Measurements from ENCODE around the gene ADARB1. TPM values are rescaled to one million over a fixed set of nuclear protein-coding genes. Genes with fewer than 3 reads are reported as not detected.

Gene ADARB1
- total RNA-seq, 1 experiment from 2014 or later = 12.1 TPM

DNA sequence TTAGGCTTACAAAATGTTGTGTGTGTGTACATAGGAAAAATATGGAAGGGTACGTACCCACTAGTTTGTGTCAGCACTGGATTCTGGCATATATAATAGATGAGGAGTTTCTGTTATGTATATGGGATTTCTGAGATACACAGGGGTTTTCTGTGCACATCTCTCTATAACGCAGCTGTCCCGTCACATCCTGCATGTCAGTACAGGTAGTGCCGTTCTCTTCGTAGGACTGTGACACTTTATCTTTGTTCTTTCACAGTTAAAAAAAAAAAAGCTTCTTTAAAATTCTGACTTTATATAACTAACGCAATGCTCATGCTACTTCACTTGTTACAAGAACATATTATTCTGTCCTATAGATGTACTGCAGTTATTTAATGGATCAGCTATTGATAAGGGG lies 42.9 kb downstream of the ADARB1 start:
- Histone ChIP-seq H3K9me2 (ENCODE audit: insufficient read depth) (no peaks in the 10 kb centered on the region), H2AFZ (no peak overlapping the region), H3K36me3 (ENCODE audit: low read depth) (no peaks in the 10 kb centered on the region), H3K9me3 (ENCODE audit: insufficient read depth, low read depth) (no peaks in the 10 kb centered on the region), H3K4me1 (replicated peaks; ENCODE audit: insufficient read depth) (no peaks in the 10 kb centered on the region), H3K79me2 (ENCODE audit: low read depth) (no peaks in the 10 kb centered on the region), H4K20me1 (ENCODE audit: insufficient read depth) (no peaks in the 10 kb centered on the region), H3K4me2 (no peak overlapping the region), H3K27ac (no peak overlapping the region), H3F3A (ENCODE audit: insufficient read depth, low read depth) (no peaks in the 10 kb centered on the region), H3K4me3 (no peak overlapping the region), H3K27me3 (ENCODE audit: insufficient read depth, low read depth) (no peaks in the 10 kb centered on the region)
- intact Hi-C loops (cut with micrococcal nuclease; ENCODE audit: unreplicated experiment) = no loop called here
- no peak for TF ChIP-seq EZH2 (IDR thresholded peaks at IDR 0.05; ENCODE audit: low read depth)
- TF ChIP-seq, protein P1, sequence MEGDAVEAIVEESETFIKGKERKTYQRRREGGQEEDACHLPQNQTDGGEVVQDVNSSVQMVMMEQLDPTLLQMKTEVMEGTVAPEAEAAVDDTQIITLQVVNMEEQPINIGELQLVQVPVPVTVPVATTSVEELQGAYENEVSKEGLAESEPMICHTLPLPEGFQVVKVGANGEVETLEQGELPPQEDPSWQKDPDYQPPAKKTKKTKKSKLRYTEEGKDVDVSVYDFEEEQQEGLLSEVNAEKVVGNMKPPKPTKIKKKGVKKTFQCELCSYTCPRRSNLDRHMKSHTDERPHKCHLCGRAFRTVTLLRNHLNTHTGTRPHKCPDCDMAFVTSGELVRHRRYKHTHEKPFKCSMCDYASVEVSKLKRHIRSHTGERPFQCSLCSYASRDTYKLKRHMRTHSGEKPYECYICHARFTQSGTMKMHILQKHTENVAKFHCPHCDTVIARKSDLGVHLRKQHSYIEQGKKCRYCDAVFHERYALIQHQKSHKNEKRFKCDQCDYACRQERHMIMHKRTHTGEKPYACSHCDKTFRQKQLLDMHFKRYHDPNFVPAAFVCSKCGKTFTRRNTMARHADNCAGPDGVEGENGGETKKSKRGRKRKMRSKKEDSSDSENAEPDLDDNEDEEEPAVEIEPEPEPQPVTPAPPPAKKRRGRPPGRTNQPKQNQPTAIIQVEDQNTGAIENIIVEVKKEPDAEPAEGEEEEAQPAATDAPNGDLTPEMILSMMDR (conservative IDR thresholded peaks at IDR 0.05) = no peak
- no peak for DNase-seq
- CTCF ChIA-PET = no interaction called here
- POLR2A ChIA-PET (ENCODE audit: unreplicated experiment) = no interaction called here
- no TSS peak for BruUV-seq (replicated peaks)

DNA sequence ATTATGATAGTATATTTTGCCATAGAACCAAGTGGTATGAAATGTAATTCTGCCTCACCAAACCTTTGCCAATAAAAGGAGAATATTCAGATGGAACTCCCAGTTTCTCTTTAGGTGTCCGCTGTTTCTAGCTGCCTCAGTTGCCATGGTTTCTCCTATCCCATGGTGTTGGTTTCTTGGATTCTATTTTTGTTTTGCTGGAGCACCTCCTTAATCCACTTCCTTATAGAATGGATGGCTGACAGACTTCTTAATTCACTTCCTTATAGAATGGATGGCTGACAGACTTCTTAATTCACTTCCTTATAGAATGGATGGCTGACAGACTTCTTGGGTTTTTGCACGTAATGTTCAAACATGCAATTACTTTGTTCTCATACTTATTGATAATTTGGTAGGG lies 43.7 kb downstream of the ADARB1 start:
- Histone ChIP-seq H3K9me2 (ENCODE audit: insufficient read depth) (no peaks in the 10 kb centered on the region), H4K20me1 (ENCODE audit: insufficient read depth) (no peaks in the 10 kb centered on the region), H3K36me3 (ENCODE audit: low read depth) (no peaks in the 10 kb centered on the region), H3K79me2 (ENCODE audit: low read depth) (no peaks in the 10 kb centered on the region), H3K4me3 (no peak overlapping the region), H3K27me3 (ENCODE audit: insufficient read depth, low read depth) (no peaks in the 10 kb centered on the region), H3K9me3 (ENCODE audit: insufficient read depth, low read depth) (no peaks in the 10 kb centered on the region), H2AFZ (no peak overlapping the region), H3F3A (ENCODE audit: insufficient read depth, low read depth) (no peaks in the 10 kb centered on the region), H3K4me1 (replicated peaks; ENCODE audit: insufficient read depth) (no peaks in the 10 kb centered on the region), H3K4me2 (no peak overlapping the region), H3K27ac (no peak overlapping the region)
- no peak for DNase-seq
- TF ChIP-seq, protein P1 (conservative IDR thresholded peaks at IDR 0.05) = no peak
- no peak for TF ChIP-seq EZH2 (IDR thresholded peaks at IDR 0.05; ENCODE audit: low read depth)
- ChIA-PET POLR2A (ENCODE audit: unreplicated experiment) (no interaction called here), CTCF (no interaction called here)
- no TSS peak for BruUV-seq (replicated peaks)
- intact Hi-C loops (cut with micrococcal nuclease; ENCODE audit: unreplicated experiment) = no loop called here

DNA sequence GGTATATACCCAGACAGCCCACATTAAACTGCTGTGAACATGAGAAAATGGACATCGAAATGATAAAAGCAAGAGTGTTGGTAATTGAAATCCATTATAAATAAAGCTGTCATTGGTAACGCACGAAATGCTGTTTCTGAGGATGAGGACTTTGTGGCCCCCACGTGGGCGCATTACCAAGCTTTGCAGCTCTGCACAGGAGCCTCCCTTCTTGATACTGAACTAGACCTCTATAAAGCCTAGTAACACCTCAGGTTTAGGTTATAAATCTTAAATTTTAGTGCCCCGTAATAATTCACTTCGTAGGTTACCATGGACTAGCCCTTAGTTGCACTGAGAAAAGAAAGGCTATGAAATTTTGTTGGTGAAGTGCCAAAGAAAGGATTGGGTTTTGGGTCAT lies 45.4 kb downstream of the ADARB1 start:
- Histone ChIP-seq H3K4me3 (no peak overlapping the region), H3K27ac (no peak overlapping the region), H3K79me2 (ENCODE audit: low read depth) (no peaks in the 10 kb centered on the region), H3F3A (ENCODE audit: insufficient read depth, low read depth) (no peaks in the 10 kb centered on the region), H2AFZ (no peak overlapping the region), H3K27me3 (ENCODE audit: insufficient read depth, low read depth) (no peaks in the 10 kb centered on the region), H3K4me1 (replicated peaks; ENCODE audit: insufficient read depth) (no peaks in the 10 kb centered on the region), H3K36me3 (ENCODE audit: low read depth) (no peaks in the 10 kb centered on the region), H4K20me1 (ENCODE audit: insufficient read depth) (no peaks in the 10 kb centered on the region), H3K9me2 (ENCODE audit: insufficient read depth) (no peaks in the 10 kb centered on the region), H3K4me2 (no peak overlapping the region), H3K9me3 (ENCODE audit: insufficient read depth, low read depth) (no peaks in the 10 kb centered on the region)
- ChIA-PET POLR2A (ENCODE audit: unreplicated experiment) (no interaction called here), CTCF (no interaction called here)
- no TSS peak for BruUV-seq (replicated peaks)
- no peak for DNase-seq
- TF ChIP-seq, protein P1 (conservative IDR thresholded peaks at IDR 0.05) = no peak
- no peak for TF ChIP-seq EZH2 (IDR thresholded peaks at IDR 0.05; ENCODE audit: low read depth)
- intact Hi-C loops (cut with micrococcal nuclease; ENCODE audit: unreplicated experiment) = no loop called here
